ENCODE results near the gene CD63.

The CD63 gene

DNA sequence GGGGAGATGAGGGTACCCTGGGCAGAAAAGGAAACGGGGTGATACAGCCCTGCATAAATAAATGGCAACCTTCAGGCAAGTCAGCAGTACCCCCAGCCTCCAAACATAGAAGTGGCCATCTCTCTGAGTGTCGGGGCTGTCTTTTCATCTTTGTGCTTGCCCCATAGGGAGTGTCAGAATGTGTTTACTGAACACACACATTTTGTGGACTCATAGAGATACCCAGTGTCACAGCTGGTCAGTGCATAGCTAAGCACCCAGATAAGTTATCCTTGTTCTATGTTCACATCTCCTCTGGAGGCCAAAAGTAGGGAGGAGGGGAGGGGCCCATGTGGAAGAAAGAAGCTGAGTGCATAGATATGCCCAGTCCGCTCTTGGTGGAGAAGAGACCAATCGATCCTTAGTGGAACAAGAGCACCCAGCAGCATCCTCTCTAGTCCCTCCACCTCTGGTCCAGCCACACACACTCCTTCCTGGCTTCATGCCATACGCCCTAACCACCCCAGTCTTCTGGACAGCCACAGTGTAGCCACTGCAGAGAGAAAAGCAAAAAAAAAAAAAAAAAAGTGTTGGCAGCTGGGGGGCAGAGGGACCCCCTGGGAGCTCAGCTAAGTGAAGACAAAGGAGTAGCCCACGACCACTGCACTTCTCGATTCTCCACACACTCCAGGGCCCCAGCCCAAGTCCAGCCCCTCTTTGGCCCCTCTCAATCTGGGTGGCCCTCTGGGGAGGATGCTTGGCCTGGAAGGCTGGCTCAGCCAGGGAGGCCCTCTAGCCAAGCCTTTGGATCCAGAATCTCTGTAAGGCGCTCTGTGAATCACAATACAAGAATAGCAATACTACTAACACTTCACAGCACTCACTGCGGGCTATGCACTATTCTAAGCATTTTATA is 23.7 kb downstream of the CD63 start:
- no peak for DNase-seq (ENCODE audit: extremely low read depth, low read depth)
- H3K4me3 ChIP-seq (replicated peaks; ENCODE audit: low read depth, low read length), result no peak overlapping the region
- TF ChIP-seq, protein P1, sequence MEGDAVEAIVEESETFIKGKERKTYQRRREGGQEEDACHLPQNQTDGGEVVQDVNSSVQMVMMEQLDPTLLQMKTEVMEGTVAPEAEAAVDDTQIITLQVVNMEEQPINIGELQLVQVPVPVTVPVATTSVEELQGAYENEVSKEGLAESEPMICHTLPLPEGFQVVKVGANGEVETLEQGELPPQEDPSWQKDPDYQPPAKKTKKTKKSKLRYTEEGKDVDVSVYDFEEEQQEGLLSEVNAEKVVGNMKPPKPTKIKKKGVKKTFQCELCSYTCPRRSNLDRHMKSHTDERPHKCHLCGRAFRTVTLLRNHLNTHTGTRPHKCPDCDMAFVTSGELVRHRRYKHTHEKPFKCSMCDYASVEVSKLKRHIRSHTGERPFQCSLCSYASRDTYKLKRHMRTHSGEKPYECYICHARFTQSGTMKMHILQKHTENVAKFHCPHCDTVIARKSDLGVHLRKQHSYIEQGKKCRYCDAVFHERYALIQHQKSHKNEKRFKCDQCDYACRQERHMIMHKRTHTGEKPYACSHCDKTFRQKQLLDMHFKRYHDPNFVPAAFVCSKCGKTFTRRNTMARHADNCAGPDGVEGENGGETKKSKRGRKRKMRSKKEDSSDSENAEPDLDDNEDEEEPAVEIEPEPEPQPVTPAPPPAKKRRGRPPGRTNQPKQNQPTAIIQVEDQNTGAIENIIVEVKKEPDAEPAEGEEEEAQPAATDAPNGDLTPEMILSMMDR (IDR thresholded peaks at IDR 0.05; ENCODE audit: low read depth, low read length, missing control alignments), result no peak

DNA sequence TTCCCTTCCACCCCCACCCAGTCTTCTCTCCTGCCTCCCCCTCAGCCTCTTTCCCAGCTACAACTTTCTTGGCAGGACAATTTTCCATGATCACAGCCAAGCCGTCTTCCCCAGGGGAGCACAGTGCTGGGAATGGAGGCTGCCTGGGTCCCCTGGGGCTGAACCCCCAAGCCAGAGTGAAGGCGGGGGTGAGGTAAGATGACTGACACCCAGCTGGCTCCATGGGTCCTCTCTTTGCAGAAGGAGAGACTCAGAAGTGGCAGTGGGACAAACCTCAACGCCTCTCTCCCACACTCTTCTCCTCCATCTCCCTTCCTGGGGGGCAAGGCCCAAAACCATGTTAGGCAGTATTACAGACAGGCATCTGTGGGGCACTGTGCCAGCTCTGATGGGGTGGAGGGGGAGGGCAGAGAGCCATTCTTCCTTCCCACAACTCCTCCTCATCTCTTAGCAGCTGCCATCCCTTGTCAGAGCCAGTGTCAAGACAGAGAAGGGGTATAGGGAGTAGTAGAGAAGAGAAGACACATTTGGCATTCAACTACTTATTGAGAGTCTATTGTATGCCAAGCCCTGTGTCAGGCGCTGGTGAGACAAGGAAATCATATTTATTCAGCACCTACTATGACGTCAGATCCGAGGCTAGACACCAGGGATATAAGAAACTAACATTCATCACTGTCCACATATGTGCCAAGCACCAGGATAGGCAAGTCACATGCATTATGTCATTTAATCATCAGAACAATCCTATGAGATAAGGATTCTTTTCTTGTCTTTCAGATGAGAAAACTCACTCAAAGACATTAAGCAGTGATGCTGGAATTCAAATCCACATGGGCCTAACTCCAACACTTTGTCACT is 24.7 kb downstream of the CD63 start:
- no peak for DNase-seq (ENCODE audit: extremely low read depth, low read depth)
- no peak overlapping the region for H3K4me3 ChIP-seq (replicated peaks; ENCODE audit: low read depth, low read length)
- TF ChIP-seq, protein P1 (IDR thresholded peaks at IDR 0.05; ENCODE audit: low read depth, low read length, missing control alignments), result no peak

DNA sequence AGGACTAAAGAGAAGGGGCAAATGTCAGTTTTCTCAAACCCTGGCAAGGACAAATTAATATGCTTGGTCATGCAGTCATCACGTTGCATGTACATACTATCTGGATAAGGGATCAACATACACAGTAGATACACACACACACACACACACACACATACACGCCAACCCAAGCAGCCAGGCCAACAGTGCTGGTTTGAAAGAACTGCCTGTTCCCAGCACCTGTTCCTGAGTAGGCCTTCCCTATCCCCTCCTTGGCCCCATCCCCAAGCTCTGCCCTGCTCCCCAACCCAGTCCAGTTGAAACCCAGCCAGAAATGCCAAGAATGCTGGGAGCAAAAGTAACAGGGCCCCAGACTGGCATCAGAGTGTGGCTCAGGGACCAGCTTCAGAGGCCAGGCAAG is 25.5 kb downstream of the CD63 start:
- TF ChIP-seq, protein P1 (IDR thresholded peaks at IDR 0.05; ENCODE audit: low read depth, low read length, missing control alignments), result no peak
- no peak for DNase-seq (ENCODE audit: extremely low read depth, low read depth)
- no peak overlapping the region for H3K4me3 ChIP-seq (replicated peaks; ENCODE audit: low read depth, low read length)

DNA sequence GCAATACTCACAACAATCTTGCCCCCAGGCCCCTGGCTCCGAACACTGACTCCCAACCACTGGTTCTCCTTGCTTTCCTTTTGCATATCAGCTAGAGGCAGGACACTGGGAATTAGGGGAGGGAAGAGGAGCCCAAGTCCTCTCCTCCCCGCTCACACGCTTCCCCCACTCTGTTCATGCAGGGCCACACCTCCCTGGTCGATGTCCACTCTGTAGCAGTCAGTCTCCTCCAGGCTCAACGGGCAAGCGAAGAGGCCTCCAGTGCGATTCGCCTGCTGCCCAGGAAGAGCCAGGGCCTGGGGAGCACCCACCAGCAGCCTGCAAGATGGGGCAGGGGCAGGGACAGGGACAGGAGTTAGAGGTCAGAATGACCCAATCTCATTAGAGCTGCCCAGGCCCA is 25.9 kb downstream of the CD63 start:
- TF ChIP-seq, protein P1 (IDR thresholded peaks at IDR 0.05; ENCODE audit: low read depth, low read length, missing control alignments), result no peak
- H3K4me3 ChIP-seq (replicated peaks; ENCODE audit: low read depth, low read length), result no peak overlapping the region
- no peak for DNase-seq (ENCODE audit: extremely low read depth, low read depth)

DNA sequence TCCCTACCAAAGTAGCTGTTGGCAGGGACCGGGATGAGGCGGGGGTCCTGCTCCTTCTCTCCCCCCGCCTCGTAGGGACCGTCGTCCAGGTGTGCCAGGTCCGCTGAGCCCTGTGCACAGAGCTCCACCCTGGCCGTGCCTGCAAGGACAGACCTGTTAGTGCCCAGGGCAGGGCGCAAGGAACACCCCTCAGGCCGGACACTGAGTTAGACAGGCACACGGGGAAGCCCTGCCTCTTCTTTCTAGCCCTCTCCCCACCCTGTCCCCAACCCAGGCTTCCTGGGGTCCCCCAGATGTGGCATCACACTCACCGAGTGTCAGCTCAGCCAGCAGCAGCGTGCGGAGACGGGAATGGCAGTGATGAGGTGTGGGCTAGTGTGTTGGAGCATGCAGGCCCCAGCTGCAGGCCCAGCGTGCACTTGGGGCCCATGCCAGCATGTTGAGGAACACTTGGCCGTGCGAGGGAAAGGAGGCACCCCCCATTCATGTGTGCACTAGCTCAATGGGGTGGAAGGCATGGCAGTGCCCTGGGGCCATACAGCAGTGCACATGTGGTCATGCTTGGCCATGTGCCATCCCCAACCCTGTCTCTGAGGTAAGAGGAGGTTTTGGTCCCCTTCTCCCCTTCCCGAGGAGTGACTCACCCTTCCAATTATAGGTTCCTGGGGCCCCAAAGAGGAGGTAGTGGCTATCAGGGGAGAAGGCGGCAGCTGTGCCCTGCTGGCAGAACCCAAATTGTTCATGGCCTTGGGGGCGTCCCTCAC is 28.4 kb downstream of the CD63 start:
- H3K4me3 ChIP-seq (replicated peaks; ENCODE audit: low read depth, low read length), result no peak overlapping the region
- TF ChIP-seq, protein P1 (IDR thresholded peaks at IDR 0.05; ENCODE audit: low read depth, low read length, missing control alignments), result no peak
- no peak for DNase-seq (ENCODE audit: extremely low read depth, low read depth)

DNA sequence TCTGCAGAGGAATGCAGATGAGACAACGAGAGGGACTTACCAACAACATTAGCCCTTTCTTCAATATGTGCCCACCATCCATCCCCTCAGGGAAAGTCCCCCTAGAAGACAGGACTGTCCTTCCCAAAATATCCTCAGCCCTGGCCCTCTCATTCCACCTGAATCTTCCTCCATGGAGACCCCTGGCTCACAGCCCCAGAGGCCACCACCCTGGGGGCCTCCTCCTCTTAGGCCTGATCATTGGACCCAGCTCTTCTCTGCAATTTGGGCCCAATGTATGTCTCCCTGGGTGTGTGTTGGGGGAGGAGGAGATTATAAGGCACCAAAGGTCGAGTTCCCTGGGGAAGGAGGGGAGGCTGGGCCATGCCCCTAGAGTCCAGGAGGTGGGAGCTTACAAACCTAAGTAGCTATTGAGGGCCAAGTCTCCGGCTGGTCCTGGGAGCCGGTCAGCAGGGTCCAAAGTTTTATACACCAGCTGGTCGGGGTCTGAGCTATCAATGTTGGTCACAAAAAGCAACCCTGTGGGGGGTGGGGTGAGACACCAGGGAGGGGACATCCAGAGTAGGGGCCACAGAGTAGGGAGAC is 29.2 kb downstream of the CD63 start:
- TF ChIP-seq, protein P1 (IDR thresholded peaks at IDR 0.05; ENCODE audit: low read depth, low read length, missing control alignments), result no peak
- no peak for DNase-seq (ENCODE audit: extremely low read depth, low read depth)
- H3K4me3 ChIP-seq (replicated peaks; ENCODE audit: low read depth, low read length), result no peak overlapping the region
